H54 (cell line): Measurements from ENCODE around the gene DNAJC4.
A peak's percentile ranks its signal among the peaks of the same experiment; 100 is the strongest.

Experiments used
- DNase-seq: peaks from one replicate; pipeline ENCODE4 v3.0.0; 2011; ENCODE audit warnings: low spot score, mixed read lengths; ENCODE audit not compliant: insufficient read length
- FAIRE-seq: peaks from 3 replicates; lab custom pipeline; 2011; peaks lifted over from hg19 to GRCh38; lab: Jason Lieb, UNC
- POLR2A ChIP-seq: IDR thresholded peaks from 2 replicates; pipeline ENCODE4 v1.6.1; 2011; ENCODE audit warnings: low read depth, mild to moderate bottlenecking, low read length

Gene DNAJC4

DNA sequence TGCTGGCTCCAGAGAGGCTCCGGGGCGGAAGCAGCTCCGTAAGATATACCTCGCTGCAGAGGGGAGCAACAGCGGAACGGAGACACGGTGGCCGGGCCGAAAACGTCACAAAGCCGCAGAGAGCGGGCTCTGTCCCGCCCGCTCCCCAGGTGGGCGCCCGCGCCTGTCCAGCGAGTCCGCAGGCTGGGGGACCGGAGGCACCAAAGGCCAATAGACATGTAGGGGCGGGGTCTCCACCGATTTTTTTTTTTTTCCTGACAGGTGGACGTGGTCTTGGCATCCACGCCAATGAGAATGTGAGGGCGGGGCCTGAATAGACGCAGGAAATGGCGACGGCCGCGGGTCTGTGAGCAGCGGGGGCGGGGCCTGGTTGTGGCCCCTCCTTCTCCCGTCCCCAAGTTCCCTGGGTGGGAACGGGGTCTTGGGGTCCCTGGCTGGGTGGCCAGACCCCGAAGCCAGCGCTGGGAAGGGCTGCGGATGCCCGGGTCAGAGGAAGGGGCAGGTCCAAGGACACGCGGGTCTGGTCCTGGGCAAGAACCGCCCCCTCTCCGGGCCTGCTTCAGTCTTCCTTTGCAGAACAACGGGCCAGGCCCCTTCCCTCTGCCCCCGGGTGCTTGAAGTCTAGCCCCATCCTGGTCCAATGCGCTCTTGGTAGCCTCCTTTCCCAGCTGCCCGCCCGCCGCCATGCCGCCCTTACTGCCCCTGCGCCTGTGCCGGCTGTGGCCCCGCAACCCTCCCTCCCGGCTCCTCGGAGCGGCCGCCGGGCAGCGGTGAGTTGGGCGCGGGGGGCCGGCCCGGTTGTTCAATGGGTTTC lies at the start of gene DNAJC4:
DNAJC4 (plus strand) TSS at position 378 of the 814 bp plus-strand sequence; CDS start at position 685, 307 bp downstream.
- TF ChIP-seq POLR2A = peak; percentile 31
- FAIRE-seq = no peak
- peak; percentile 79 for DNase-seq

GRCh38 chr11:64180891-64181290 lies 49.5 kb upstream of the DNAJC4 start:
- FAIRE-seq = no peak
- no peak for TF ChIP-seq POLR2A
- DNase-seq = no peak

DNA sequence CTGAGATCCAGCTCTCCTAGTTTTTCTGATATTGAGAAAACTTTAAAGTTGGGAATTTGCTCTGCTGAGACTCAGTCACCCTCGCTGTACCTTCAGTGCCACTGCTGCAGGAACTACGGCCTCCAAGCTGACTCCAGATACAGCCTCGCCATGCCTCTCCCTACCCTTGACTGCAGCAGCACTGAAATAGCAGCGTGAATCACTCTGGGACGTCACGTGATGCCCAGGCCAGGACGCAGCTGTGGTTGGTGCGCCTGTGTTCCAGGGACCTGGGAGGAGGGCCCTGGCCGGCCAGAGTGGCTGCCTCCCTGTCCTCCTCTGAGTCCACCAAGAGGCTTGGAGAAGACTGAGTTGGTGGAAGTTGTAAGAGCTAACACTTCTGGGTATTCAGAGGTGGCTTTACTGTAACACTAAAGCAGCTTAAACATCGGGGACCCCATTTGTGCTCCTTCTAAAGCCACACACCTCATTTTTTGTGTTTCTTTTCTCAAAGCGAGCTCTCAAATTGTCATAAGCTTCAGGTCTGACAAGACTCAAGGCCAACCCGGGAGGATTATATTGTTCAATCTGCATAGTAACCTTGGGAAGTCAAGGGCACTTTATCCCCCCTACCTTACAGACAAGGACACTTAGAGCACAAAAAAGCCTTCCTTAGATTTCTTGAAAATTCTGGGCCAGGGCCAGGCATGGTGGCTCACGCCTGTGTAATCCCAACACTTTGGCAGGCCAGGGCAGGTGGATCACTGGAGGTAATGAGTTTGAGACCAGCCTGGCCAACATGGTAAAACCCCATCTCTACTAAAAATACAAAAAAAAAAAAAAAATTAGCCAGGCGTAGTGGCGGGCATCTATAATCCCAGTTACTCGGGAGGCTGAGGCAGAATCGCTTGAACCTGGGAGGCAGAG lies 48.6 kb upstream of the DNAJC4 start:
- TF ChIP-seq POLR2A = peak; percentile 93
- FAIRE-seq = peak; percentile 27
- DNase-seq = peak; percentile 91

- FAIRE-seq (no peak), DNase-seq (no peak)
- TF ChIP-seq POLR2A = no peak
These were observed 46.5 kb upstream of the DNAJC4 start for GRCh38 chr11:64183890-64184289.

DNA sequence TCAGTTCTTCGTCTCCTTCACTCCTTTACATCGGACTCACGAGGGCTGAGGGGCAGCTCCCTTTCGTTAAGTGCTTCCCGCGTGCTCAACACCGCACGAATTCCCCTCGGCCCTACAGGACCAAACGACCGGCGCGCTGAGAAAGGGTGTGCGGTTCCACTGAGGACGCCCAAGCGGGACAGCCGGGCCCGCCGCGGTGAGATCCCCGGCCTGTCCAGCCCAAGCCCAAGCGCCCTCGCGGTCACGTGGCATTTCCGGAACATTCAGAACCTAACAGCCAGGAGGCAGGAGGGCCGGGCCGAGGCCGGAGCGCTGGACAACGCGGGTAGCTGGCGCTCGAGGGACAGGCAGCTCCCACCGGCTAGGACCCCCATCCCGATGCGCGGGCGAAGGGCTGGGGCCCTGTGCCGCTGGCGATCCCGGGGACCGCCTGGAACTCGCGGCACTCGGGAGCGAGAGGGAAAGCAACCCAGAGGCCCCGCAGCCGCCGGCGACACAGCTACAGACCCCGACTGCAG lies 45.1 kb upstream of the DNAJC4 start:
- no peak for DNase-seq

DNA sequence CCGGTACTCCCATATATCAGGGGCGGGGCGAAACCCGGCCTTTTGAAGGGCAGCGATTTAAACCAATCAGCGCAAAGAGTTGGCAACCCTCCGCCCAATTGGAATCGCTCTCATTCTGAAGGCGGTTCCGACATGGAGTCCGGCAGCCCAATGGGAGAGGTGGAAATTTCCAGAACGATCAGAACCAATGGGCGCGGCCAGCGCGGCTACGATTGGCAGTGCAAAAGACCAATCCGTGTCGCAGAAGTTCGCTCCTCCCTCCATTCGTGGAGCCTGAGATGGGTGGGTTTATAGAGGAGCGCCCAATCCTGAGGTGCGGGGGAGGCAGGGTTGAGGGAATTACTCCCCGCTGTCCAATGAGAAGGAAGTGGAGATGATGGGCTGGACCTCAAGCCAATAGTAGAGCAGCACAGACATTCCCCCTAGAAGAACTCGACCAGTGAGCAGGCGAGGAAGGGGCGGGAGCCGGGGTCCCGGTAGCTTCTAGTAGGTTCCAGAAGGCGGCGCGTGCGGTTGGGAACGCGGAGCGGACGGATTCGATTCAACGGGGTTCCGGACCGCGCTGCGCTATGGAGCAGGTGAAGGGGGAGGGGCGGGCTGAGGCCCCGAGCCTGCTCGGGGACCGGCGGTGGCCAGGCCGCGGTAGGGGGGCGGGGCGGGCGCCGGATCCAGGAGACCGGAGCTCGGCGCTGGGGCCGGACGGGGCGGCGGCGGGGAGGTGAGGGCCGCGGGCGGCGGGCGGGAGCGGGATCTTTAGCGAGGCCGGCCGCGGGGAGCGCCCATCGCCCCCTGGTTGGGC lies 44.5 kb upstream of the DNAJC4 start, which contains the start of gene STIP1:
STIP1 (plus strand) TSS at position 479 of the 799 bp plus-strand sequence; CDS start at position 570, 91 bp downstream.
- FAIRE-seq = peak; percentile 6
- peak; percentile 83 for TF ChIP-seq POLR2A
- DNase-seq = peak; percentile 99

More for the DNA sequence above, 45.1 kb upstream of the DNAJC4 start:
- FAIRE-seq = no peak
- TF ChIP-seq POLR2A = peak; percentile 98

- no peak for DNase-seq
- no peak for TF ChIP-seq POLR2A
- no peak for FAIRE-seq
These were observed 43.7 kb upstream of the DNAJC4 start for GRCh38 chr11:64186492-64187165.

DNA sequence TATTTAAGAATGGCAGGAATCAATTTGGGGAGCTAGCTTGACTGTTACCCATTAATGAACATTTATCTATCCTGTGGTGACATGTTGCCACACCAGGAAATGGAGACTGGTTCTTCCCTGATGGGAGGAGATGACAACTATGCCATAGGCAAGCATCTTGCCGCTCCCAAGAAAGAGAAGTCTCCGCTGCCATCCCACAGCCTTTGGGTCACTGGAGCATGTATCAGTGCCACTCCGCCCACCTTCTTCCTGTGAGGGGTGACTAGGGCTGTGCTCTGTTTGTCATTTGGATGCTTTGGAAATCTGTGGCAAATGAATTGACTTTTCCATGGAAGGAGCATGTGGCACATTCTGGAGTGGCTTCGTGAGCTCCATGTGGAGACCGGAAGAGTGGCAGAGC lies 37.9 kb upstream of the DNAJC4 start:
- no peak for TF ChIP-seq POLR2A
- FAIRE-seq = no peak
- DNase-seq = no peak

GRCh38 chr11:64196626-64197025 lies 33.7 kb upstream of the DNAJC4 start:
- DNase-seq (no peak), FAIRE-seq (no peak)
- TF ChIP-seq POLR2A = no peak

- no peak for TF ChIP-seq POLR2A
- DNase-seq = no peak
- FAIRE-seq = no peak
These were observed 31.8 kb upstream of the DNAJC4 start for GRCh38 chr11:64198511-64198910.

- no peak for DNase-seq
These were observed 28.8 kb upstream of the DNAJC4 start for GRCh38 chr11:64201543-64201942.

DNA sequence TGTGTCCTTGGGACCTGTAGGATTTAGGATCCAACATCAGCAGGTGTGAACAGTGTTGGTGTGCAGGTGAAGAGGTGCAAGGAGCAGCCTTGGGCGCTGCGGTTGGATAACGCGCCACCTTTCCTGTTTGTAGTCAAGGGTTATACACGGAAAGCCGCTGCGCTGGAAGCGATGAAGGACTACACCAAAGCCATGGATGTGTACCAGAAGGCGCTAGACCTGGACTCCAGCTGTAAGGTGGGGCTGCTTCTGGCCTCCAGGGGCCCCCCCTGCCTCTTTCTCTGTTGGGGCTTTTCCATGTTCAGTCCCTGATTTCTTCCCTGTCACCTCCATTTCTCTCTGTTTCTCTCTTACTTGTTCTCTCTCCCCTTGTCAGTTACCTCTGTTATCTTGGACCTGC lies 27.4 kb upstream of the DNAJC4 start:
- no peak for TF ChIP-seq POLR2A
- FAIRE-seq (no peak), DNase-seq (no peak)

More at GRCh38 chr11:64201543-64201942, 28.8 kb upstream of the DNAJC4 start:
- TF ChIP-seq POLR2A = no peak
- no peak for FAIRE-seq
